Renal pelvis (tissue), 4 donors: Measurements from ENCODE around the gene PHKA2. TPM values are rescaled to one million over a fixed set of nuclear protein-coding genes. Genes with fewer than 3 reads are reported as not detected.
"Not testable (repeated sequence)": the region's sequence is repeated elsewhere in the genome, so short reads cannot be mapped to it uniquely, and the experiment has no call there.

Experiments
- DNase-seq: peaks from one replicate; pipeline ENCODE4 v3.0.0-alpha.2; 2013
- polyA plus RNA-seq, 3 donors: library from polyadenylated mRNA; unstranded; fragments of 120-200 nt; gene quantifications; one replicate each; pipeline ENCODE4 v1.2.1, GENCODE V29; 2013; ENCODE audit not compliant: insufficient read length in 3 of 3

Gene PHKA2
- polyA plus RNA-seq, 3 donors: 38.7 to 50.5 (median 50.5) TPM

DNA sequence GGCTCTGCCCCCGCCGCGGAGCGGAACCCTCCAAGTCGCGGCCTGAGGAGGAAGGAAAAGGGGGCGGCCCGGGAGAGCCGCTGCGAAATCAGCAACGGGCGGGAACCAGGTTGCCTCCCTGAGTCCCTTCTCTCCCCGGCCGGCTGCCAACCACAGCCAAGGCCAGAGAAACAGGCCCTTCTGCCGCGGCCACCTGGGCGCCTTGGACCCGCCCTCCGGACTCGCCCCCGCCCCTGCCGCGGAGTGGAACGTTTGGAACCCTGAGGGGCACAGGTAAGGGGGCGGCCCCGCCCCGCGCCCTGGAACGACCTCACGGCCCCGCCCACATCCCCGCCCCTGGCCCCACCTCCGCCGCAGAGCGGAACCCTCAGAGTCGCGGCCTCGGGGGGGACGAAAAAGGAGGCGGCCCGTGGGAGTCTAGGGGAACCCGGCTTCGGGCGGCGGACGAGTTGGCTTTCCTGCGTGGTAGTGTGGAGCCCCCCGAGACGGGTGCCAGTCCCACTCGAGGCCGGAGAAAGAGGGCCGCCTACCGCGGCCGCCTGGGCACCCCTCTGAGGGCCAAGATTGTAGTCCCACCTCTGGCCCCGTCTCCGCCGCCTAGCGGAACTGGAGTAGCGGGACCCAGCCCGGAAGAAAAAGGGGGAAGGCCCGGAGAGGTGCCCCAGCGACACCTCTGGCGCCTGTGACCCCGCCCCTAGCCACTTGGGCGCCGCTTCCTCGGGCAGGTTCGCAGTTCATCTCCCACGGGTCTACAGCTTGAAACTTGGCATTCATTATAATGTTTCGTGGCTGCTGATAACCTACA, 669 bp upstream of the PHKA2 start:
- peak; percentile 79 for DNase-seq

DNA sequence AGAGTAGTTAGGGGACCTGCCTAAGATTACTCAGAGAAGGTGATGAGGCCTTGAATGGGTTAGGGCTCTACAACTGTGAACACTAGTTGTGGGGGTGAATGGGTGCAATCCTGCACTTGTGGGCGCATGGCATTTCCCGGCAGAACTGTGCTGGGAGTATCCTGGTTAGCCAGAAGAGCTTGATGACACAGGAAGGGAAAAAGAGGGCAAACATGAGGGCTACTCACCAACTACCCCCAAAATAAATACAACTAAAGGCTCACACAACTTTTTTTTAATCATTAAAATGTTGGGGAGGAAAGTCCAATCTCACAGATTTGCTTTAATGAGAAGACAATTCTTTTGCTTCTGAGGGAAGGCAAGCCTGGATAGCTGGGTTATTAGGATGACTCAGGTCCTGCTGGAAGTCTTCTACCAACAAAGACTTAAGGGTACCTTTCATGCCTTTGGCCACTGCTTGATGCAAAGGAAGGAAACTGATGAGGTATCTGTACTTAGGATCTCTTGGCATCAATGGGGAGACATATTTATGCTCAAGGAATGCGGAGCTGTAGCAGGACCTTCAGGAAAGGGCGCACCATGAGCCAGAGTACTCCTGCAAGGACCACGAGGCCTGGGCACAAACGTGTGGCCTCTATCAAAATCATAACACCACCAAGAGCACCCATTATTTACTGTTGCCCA, 2.6 kb downstream of the PHKA2 start:
- DNase-seq: no peak

DNA sequence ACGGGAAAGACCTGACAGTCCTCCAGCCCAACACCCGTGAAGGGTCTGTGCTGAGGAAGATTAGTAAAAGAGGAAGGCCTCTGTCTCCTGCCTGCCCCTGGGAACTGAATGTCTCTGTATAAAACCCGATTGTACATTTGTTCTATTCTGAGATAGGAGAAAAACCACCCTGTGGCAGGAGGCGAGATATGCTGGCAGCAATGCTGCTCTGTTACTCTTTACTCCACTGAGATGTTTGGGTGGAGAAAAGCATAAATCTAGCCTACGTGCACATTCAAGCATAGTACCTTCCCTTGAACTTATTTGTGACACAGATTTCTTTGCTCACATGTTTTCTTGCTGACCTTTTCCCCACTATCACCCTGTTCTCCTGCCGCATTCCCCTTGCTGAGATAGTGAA, 3.7 kb downstream of the PHKA2 start:
- DNase-seq: not testable (repeated sequence)

DNA sequence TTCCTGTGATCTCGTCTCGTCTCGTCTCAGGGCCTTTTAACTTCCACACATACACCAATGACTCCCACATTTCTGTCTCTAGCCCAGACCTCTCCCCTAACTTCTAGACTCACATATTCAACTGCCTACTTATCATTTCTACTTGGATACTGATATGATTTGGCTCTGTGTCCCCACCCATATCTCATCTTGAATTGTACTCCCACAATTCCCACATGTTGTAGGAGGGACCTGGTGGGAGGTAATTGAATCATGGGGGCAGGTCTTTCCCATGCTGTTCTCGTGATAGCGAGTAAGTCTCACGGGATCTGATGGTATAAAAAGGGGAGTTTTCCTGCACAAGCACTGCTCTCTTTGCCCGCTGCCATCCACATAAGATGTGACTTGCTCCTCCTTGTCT, 8.9 kb downstream of the PHKA2 start:
- no peak for DNase-seq

DNA sequence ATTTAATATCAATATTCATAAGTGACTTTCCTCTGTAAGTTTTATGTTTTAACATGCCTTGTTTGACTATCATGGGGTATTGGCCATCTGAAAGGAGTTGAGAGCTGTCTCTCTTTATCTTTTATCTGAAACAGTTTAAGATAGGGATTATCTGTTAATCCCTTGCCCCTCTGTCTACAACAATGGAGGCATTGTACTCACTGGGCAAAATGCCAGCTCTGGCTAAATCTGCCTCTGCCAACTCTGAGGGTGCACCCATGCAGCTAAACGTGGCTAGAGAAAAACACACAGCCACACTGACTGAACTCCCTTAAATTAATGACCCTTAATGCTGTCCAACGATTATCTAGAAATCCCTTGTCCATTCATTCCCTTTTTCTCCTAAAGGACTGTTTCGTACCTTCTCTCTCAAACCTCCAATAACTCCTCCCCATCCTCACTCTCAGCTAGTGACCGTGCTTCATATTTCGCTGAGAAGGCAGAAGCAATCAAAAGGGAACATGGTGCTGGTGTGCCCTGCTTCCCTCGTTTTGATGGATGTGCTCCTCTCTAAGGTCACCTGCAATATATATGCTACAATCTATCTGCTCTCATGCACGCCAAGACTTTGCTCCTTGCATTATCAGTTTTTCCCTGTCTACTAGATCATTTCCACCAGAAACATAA, 10.3 kb downstream of the PHKA2 start:
- DNase-seq: no peak

DNA sequence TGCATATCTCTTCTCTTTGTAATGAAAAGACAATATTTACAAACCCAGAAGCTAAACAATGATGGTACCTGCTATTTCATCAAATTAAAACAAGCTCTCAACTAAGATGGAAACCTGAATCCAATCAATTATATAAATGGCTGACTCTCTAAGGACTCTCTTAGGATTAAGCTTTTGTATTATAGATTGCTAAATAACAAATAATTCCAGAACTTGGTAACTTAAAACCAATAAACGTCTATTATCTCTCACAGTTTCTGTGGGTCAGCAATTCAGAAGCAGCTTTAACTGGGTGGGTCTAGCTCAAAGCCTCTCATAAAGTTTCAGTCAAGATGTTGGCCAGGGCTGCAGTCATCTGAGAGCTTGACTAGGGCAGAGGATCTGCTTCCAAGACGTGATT, 12.4 kb downstream of the PHKA2 start:
- no peak for DNase-seq

DNA sequence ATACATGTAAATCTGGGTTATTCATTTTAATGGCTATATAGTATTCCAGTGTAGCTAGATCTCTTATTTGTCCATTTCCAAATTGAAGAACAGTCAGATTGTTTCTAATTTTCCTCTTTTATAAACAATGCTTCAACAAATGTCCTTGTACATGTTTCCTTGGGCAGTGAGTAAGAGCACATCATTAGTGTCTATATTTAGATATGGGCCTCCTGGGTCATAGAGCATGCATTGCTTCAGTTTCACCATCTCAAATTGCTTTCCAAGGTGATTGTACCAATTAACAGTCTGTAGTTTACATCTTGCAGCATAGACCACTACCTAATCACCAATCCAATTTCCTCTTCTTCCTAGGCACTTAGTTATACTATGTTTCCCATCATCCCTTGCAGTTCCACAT, 13.4 kb downstream of the PHKA2 start:
- no peak for DNase-seq

DNA sequence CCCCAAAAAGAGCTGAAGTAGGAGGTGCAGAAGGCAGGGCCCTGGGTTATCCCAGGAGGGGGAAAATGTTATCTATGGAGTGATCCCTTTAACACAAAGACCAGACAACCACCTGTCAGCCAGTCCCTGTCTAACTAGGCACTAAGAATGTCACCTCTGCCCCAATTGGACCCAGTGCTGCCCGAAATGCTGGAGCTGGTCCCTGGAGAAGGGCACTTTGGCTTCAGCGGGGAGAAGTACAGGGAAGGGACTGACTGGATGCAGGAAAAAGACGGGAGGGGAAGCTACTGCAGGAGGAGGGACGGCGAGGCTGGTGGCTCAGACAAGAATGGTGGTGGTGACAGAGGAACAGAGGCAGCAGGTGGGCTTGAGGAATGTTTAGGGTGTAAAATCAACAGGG, 17.3 kb downstream of the PHKA2 start:
- no peak for DNase-seq

DNA sequence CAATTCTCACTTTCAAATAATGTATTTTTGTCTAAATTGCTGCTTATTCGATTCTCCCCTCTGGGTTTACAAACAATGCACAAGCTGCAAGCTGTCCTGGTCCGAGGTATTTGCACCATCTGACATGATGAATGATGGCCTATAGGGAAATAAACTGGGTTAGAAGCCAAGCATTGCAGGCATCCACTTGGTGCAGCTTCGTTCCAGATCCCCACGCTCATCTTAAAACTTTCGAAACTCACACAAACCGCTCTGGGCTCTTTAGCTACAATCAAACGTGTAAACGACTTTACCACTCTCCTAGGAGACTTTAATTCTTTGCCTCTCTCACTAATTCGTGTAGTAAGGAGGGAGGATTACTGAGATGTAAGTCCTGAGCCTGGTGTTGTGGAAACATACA, 19.0 kb downstream of the PHKA2 start:
- DNase-seq: no peak

DNA sequence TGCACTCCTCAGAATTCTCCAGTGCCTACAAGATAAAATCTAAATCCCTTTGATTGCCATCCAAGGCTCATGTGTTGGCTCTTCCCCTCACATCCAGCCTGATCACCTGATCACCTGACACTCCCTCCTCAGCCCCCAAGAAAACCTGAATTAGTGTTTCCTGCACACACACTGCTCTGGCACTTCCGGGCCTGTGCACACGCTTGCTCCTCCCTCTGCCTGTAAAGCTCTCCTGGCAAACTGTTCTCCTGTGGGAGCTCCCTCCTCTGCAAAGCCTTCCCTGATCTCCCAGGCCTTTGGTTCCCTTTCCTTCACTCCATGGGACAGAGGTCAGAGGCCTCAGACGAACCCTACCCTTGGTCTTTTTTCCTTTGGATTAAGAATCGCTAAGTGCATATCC, 19.9 kb downstream of the PHKA2 start:
- DNase-seq: no peak

DNA sequence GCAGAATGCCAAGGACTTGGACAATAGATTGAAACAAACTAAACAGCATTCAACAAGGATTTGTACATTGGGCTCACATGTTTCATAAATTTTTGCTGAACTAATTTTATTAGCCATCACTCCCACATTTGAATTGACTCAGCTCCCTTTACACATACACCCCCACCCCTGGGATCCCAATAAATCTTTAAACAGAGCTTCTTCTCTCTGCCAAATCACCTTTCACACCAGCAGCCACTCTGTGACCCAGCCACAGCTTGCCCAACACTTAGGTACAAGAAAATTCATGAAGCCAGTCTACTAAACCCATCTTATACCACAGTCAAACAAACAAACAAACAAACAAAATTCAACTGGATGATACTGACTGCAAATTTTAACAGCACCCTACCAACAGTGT, 21.6 kb downstream of the PHKA2 start:
- DNase-seq: no peak

DNA sequence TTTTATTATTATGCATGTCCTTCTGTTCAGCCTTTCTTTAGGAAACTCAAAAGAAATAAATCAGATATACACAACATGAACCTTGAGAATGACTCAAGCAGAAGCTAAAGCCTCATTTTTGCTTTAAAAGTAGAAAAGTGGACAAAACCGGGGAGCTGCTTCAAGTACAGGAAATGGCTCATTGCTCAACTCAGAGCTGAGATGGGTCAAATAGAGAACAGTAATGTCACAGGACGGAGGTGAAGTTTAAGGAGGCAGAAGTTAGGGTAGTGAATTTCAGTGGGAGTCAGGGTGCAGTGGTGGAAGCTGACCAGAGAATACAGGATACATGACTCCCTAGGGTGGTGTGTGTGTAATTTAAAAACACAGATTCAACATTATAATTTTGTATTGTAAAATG, 22.2 kb downstream of the PHKA2 start:
- no peak for DNase-seq

DNA sequence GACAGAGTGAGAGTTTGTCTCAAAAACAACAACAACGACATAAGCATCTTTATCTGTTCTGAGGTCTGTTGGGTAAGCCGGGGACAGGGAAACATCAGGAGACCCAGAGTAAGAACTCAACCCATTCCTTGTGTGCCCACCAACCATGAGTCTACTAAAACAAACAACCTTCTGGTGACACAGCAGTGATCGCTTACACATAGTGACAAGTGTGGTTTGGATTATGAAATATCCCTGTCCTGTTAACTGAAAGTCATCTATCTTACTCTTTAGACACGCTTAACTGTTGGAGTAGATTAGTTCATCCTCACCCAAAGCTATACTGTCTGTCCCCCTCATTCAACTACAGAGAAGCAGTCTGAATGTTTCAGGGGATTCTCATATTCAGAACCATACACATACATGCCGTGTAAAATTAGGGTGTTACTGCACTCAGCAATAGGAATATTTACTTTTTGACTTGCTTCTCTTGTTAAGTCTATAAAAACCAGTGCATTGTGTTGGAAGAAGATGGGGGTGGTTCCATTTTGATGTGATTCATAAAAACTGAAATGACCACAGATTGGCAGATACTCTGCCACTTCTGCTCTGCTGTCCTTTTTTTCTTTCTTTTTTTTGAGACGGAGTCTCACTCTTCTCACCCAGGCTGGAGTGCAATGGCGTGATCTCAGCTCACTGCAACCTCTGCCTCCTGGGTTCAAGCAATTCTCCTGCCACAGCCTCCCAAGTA, 27.4 kb downstream of the PHKA2 start:
- no peak for DNase-seq

DNA sequence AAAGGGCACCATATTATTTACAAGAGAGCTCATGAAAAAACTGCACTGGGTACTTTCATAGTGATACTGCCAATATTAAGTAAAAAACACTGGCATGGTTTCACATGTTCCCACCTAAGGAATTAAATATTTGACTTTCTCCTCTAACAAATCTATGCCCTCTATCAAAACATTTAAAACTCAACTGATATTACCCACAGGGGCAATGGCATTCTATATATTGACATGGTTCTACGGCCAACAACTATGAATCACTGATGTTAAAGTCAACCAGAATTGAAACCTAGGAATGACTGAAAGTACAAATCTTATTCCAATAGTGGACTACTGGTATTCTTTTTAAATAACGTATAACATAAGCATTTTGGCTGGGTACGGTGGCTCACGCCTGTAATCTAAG, 28.2 kb downstream of the PHKA2 start:
- no peak for DNase-seq

DNA sequence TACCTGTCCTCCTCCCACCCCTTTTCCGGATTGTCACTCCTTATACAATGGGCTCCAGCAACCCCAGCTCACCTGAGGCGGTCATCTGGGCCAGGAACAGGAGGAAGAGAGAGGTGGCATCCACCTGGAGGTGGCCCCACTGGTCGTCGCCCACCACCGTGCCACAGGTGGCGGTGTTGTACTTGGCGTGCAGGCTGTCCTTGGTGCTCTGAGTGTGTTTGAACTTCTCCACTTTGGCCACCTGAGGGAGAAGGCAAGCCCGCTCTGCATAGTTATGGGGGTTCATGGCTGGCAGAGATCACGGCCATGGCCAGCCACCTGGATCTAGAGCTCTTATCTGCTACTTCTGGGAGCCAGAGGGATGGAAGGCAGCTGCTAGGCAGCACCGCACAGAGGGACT, 32.9 kb downstream of the PHKA2 start:
- DNase-seq: no peak

DNA sequence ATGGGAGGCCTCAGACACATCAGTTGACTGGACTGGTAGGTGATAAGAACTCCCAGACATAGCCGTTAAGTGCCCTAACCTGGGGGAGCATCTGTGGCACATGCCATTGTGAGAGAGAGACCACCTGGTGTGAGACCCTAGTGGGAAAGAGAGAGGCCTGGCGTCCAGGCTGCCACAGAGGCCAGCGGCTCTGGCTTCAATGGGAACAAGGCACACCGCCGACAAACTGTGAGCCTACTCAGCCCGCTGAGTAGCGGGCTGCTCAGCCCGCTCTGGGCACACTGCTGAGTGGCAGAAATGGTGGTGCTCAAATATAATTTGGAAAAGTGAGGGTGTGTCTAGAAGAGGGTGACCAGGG, 34.0 kb downstream of the PHKA2 start:
- DNase-seq: no peak

DNA sequence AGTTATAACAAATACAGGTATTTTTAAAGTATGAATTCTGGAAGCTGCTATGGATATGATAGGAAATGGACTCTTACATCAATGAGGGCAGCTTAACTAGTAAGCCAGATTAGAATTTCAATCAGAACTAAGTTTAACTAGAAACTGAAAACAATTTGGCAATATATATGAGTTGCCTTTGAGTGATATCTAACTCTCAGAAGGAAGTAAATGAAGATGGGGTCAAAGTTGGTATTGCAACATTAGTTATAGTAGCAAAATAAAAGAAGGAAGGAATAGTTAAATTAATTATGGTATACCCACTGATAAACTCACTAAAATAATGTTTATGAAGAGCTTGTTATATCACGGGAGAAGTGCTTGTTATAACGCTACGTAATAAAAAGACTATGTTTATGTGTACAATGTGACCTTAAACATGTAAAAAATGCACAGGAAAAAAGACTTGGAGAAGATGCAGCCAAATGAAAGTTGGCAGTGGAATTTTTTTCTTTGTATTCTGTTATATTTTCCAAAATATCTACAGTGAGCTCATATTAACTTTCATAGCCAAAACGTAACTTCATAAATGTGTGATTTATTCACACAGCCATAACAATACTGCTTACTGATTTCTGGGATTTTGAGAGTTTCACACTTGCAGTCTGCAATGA, 34.5 kb downstream of the PHKA2 start:
- no peak for DNase-seq

DNA sequence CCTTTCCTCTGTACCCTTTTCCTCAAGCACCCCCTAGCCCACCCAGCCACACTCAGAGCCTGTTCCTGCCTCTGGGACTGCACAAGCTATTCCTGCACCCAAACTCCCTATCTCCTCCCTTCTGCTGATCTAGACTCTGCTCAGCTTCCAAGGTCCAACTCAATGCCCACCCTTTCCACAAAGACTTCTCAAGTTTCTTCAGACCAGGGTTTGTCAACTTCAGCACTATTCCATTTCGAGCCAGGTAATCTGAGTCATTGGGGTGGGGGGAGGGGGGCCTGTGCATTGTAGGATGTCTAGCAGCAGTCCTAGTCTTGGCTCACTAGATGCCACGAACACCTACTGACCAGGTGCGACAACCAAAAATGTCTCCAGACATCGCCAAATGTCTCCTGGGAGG, 37.3 kb downstream of the PHKA2 start:
- no peak for DNase-seq

DNA sequence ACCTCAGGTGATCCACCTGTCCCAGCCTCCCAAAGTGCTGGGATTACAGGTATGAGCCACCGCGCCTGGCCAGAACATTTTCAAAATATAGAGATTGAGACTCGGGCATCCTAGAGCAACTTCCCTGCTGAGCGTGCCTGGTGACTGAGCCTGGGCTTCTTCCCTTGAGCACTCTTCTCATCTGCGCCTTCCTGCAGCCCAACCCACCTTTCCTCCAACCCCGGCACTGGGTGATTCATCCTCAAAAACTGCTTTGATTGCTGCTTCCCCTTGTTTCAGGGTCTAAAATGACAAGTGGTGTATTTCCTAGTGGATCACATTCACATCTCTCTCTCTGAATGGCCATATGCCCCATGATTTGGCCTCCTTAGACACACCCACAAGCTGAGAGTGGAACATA, 37.8 kb downstream of the PHKA2 start:
- no peak for DNase-seq

DNA sequence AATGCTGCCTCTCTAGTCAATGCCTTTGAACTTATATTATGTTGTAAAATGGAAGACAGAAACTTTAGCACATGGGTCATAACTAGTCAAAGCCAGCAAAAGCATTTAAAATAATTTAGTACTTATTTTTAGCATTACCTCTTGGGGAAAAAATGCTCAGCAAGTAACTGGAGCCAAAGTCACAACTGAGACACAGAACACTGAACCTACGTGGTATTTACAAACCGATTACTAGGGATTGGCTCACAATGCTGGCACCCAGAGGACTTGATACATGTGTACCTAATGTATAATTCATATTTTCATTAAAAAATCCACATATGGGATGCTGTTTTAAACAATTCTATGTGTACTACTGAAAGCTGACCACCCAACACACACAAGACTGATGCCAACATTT, 38.4 kb downstream of the PHKA2 start:
- no peak for DNase-seq

DNA sequence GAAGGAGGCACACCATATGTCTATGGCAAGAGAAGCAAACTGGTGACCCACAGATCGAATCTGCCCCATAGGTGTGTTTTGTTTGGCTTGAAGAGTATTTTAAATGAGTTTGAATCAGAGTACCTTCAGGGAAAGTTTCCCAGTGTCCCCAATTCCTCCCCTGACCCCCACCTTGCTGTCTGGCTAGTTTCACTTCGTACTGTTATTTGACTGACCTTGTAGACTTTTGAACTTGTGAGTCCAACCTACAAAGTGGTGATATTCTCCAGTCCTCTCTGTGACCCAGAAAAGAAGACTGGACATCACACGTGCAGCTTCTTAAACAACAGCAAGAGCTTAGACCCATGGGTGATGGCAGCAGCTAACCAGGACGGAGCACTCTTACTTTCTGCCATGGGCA, 39.4 kb downstream of the PHKA2 start:
- DNase-seq: no peak

DNA sequence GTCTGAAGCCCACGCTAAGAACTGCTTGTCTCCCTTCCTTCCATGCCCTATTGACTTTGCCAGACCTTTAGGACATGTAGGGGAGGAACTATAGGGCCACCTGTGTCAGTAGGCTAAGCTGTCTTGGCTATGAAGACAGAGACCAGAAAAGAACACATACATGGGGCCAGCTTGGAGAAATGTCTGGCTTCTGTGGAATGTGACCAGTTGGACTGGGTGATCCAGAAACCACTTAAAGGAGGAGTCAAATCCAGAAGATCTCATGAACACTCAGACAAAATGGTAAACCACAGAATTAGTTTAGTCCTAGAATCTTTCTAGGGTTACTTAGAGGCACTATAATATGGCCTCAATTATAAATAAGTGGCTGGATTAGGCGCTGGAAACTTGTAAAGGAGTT, 42.0 kb downstream of the PHKA2 start:
- DNase-seq: no peak
